KOPT-K1 (cell line): ENCODE results near the gene KLF5.
A peak's percentile ranks its signal among the peaks of the same experiment; 100 is the strongest.

Experiments
- H3K27ac ChIP-seq: fragments of 200-600 bp; sonication (generic); 2 replicates; pipeline ENCODE4 v1.5.1; 2016; ENCODE audit warnings: antibody characterized with exemption, mild to moderate bottlenecking, low read depth, low read length; ENCODE audit not compliant: poor library complexity, severe bottlenecking
- H3K36me3 ChIP-seq: fragments of 200-600 bp; sonication (generic); 2 replicates; pipeline ENCODE4 v1.5.1; 2017; ENCODE audit warnings: antibody characterized with exemption, mild to moderate bottlenecking, low read length, moderate library complexity; ENCODE audit not compliant: insufficient read depth
- H3K9me3 ChIP-seq: fragments of 200-600 bp; sonication (generic); 2 replicates; pipeline ENCODE4 v1.5.1; 2017; ENCODE audit warnings: antibody characterized with exemption, low read length, mild to moderate bottlenecking; ENCODE audit not compliant: insufficient read depth, poor library complexity, severe bottlenecking

The KLF5 gene

DNA sequence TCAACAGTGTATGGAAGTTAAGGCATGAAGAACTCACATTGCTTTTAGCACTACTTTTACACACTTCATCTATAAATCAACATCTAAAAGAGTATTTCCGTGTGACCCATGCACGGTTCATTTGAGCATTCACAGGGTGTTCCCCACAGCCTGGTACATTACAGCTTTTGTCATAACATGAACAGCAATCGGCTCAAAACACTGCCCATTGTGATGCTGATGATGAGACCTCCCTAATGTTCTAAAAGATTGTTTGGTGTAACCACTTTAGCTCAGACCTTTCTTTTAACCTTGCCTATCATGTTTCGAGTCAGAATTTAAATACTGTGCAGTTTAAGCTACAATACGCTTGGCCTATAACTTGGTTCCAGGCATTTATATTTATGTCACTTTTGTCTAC, 4.1 kb upstream of the KLF5 start:
- H3K27ac ChIP-seq = no peak overlapping the region
- no peaks in the 10 kb centered on the region for H3K9me3 ChIP-seq
- no peaks in the 10 kb centered on the region for H3K36me3 ChIP-seq

DNA sequence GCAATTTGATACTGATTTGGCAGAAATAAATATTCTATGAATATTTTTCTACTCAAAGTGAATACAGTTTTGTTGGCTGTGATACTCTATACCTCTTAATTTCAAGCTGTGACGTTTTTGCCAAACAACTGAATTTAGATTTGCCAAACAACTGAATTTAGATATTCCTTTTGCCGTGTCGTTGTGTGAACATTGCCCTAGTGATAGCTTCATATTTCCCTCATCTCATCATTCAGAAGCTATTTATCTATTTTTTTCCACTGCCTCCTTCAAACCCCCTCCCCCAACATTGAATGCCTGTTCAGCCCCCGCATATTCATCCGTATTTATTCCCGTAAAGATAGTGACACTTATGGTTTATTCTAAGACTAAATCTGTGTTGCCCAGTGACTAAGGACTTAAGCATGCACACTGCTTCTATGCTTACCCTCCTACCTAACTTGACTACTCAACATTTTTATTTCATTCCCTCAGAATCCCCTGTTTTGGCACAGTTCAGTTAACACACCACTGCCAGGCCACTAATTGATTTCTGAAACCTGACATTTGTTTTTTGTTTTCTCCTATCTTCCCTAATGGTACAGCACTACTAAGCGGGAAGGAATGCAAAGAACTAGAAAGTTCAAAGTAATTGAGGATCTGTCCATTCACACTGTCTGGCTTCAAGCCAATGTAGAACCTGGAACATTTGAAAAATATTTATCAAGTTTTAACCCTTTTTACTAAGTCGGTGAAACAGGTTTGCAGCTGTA, 2.8 kb upstream of the KLF5 start:
- Histone ChIP-seq H3K9me3 (no peaks in the 10 kb centered on the region), H3K36me3 (no peaks in the 10 kb centered on the region), H3K27ac (no peak overlapping the region)

DNA sequence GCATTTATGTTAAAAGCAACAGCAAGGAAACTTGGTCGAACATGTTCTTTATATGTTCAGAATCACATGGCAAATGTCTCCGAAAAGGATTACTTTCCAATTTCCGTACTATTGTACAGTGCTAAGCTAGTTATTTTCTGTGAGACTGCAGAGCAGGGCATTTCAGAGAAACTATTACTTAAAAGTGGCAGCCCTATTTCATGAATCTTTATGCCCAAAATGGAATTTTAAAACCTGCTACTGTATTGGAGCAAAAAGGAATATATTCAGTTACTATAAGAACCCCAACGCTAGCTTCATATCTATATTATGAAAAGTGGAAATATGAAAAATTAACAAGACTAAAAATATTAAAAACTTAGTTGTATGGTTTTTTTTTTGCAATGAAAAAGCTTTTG, 2.2 kb upstream of the KLF5 start:
- no peaks in the 10 kb centered on the region for H3K9me3 ChIP-seq
- no peak overlapping the region for H3K27ac ChIP-seq
- H3K36me3 ChIP-seq = no peaks in the 10 kb centered on the region

- H3K36me3 ChIP-seq = no peaks in the 10 kb centered on the region
- no peaks in the 10 kb centered on the region for H3K9me3 ChIP-seq
Measured at GRCh38 chr13:73057284-73058063, 1.3 kb upstream of the KLF5 start.

DNA sequence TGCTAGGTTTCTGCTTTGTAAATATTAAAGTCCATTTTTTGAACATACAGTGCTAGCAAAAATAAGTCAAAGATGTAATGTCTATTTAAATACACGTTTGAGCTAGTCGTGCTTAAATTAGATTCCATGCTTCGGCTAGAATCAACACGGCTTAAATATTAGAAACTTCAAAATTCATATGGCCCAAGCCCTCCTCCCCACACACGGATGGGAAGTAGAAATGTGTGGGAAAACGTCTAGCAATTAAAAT, 816 bp upstream of the KLF5 start:
- H3K36me3 ChIP-seq = no peaks in the 10 kb centered on the region
- H3K9me3 ChIP-seq = no peaks in the 10 kb centered on the region
- H3K27ac ChIP-seq = no peak overlapping the region

More at GRCh38 chr13:73057284-73058063, 1.3 kb upstream of the KLF5 start:
- H3K27ac ChIP-seq = no peak overlapping the region

GRCh38 chr13:73058432-73058735, 421 bp upstream of the KLF5 start:
- no peak overlapping the region for H3K27ac ChIP-seq
- no peaks in the 10 kb centered on the region for H3K36me3 ChIP-seq
- H3K9me3 ChIP-seq = no peaks in the 10 kb centered on the region

GRCh38 chr13:73059460-73060250, 850 bp downstream of the KLF5 start:
- H3K27ac ChIP-seq = peak overlapping the region; percentile 36
- H3K9me3 ChIP-seq = no peaks in the 10 kb centered on the region
- H3K36me3 ChIP-seq = no peaks in the 10 kb centered on the region

DNA sequence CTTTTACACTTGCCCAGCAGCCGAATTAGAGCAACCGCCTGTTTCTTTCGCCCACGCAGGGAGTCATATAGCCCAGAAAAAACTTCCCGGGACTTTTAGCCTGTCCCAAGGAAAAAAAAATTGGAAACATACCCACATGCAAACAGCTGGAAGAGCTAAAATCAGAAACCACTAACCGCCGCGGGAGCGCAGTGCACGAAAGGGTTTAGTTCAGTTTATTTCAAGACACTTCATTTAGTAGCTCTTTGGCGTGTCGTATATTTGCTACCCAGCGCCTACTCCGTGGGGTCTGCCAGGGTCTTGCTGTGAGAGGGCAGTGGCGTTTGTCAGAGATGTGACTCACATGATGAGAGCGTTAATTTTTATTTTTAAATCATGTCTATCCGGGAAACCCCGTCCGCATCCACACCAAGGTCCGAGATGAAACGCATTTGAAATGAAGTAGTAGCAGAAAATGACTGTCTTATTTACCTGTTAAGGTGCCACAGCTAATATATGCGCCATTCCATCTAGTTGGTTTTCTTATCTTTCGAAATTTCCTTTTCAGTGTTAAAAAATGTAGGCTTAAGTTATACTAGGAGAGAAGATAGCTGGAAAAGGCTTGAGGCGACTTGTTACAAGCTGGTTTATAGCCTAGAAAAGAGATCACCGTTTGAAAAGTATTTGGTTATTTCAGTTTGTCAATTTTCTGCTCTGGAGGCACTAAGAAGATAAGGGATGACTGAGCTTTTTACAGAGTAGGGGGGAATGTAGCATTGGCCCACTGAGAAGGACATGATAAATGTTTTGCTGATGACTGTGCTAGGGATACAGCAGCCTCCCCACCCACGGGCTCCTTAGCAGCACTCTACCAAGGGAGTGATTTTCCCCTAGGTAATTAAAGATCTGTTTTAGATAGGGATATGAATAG, 1.7 kb downstream of the KLF5 start:
- no peak overlapping the region for H3K27ac ChIP-seq
- no peaks in the 10 kb centered on the region for H3K36me3 ChIP-seq

DNA sequence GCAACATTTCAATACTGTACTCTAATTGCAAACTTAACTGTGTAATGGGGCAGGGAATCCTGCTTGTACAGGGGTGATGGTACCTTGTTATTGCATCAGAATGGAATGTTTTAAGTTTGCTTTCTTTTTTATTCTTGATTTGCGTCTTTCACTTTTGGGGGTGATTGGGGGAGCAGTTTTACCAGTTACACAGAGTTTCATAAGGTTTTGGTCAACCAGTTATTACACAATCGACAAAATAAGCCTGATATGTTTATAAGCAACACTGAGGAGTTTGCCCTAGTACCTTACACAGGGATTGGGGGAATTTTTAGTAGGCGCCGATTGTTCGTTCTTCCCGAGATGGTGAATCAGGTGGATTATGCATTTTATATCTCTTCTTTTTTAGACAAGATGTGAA, 2.7 kb downstream of the KLF5 start:
- H3K27ac ChIP-seq = no peak overlapping the region
- no peaks in the 10 kb centered on the region for H3K9me3 ChIP-seq
- H3K36me3 ChIP-seq = no peaks in the 10 kb centered on the region

More for the DNA sequence above, 1.7 kb downstream of the KLF5 start:
- H3K9me3 ChIP-seq = no peaks in the 10 kb centered on the region

- Histone ChIP-seq H3K36me3 (no peaks in the 10 kb centered on the region), H3K9me3 (no peaks in the 10 kb centered on the region), H3K27ac (no peak overlapping the region)
Measured at GRCh38 chr13:73061876-73062275, 3.1 kb downstream of the KLF5 start.

GRCh38 chr13:73062468-73062867, 3.7 kb downstream of the KLF5 start:
- Histone ChIP-seq H3K27ac (no peak overlapping the region), H3K36me3 (no peaks in the 10 kb centered on the region)

DNA sequence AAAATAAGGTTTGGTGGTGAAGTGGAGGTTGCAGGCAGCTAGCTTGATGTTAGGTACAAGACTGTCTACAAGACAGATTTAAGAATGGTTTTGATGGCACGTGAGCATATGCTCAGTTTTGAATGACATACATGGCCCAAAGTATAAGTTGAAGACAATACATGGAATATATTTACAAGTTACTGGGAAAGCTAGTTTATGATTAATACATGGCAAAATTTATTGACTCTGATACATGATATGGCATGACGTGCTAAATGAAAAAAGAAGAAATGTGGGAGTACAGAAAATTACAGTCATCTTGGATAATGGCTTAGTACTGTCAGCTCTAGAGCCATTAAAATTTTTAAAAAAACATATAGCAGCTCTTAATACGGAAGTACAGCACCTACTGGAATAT, 4.4 kb downstream of the KLF5 start:
- Histone ChIP-seq H3K27ac (no peak overlapping the region), H3K36me3 (no peaks in the 10 kb centered on the region), H3K9me3 (no peaks in the 10 kb centered on the region)

More at GRCh38 chr13:73062468-73062867, 3.7 kb downstream of the KLF5 start:
- H3K9me3 ChIP-seq = no peaks in the 10 kb centered on the region

- Histone ChIP-seq H3K27ac (no peak overlapping the region), H3K9me3 (no peaks in the 10 kb centered on the region), H3K36me3 (no peaks in the 10 kb centered on the region)
Measured at GRCh38 chr13:73065036-73065435, 6.2 kb downstream of the KLF5 start.

- H3K9me3 ChIP-seq = no peaks in the 10 kb centered on the region
- no peak overlapping the region for H3K27ac ChIP-seq
- no peaks in the 10 kb centered on the region for H3K36me3 ChIP-seq
Measured at GRCh38 chr13:73065665-73066340, 7.0 kb downstream of the KLF5 start.
